Duodenal mucosa (tissue), 2 donors: ENCODE measurements around the gene GPX6.
"Not testable (repeated sequence)": the region's sequence is repeated elsewhere in the genome, so short reads cannot be mapped to it uniquely, and the experiment has no call there.

Experiments
- H3K27ac ChIP-seq: one replicate; pipeline ENCODE4 v1.7.0; 2013; ENCODE audit warnings: low read depth, low read length
- H3K27me3 ChIP-seq, 2 donors: one replicate each; pipeline ENCODE4 v1.7.0; 2013; ENCODE audit warnings: low read length in 2 of 2, control low read depth in 1 of 2; ENCODE audit not compliant: insufficient read depth in 2 of 2, control insufficient read depth in 1 of 2
- H3K36me3 ChIP-seq, 2 donors: one replicate each; pipeline ENCODE4 v1.7.0; 2013; ENCODE audit warnings: low read length in 2 of 2, control low read depth in 1 of 2; ENCODE audit not compliant: insufficient read depth in 2 of 2, control insufficient read depth in 1 of 2
- H3K4me1 ChIP-seq, 2 donors: one replicate each; pipeline ENCODE4 v1.7.0; 2013; ENCODE audit warnings: low read length in 2 of 2, control low read depth in 1 of 2; ENCODE audit not compliant: insufficient read depth in 2 of 2, control insufficient read depth in 1 of 2
- H3K4me3 ChIP-seq, 2 donors: one replicate each; pipeline ENCODE4 v1.7.0; 2013; ENCODE audit warnings: low read length in 2 of 2, low read depth in 1 of 2
- H3K9ac ChIP-seq, 2 donors: one replicate each; pipeline ENCODE4 v1.7.0; 2013; ENCODE audit warnings: low read length in 2 of 2, low read depth in 1 of 2
- H3K9me3 ChIP-seq, 2 donors: one replicate each; pipeline ENCODE4 v1.7.0; 2013; ENCODE audit warnings: low read length in 2 of 2, control low read depth in 1 of 2; ENCODE audit not compliant: control insufficient read depth in 1 of 2

The GPX6 gene

GRCh38 chr6:28486533-28486932 lies 29.1 kb downstream of the GPX6 start:
- no peak overlapping the region for H3K9ac ChIP-seq
- peaks cover 6 to 23% of the 10 kb centered on the region in 2 donors for H3K27me3 ChIP-seq

GRCh38 chr6:28485482-28485881 lies 30.1 kb downstream of the GPX6 start:
- no peaks in the 10 kb centered on the region for H3K4me1 ChIP-seq
- no peaks in the 10 kb centered on the region for H3K9me3 ChIP-seq
- H3K9ac ChIP-seq, result no peak overlapping the region
- no peak overlapping the region for H3K27ac ChIP-seq
- H3K27me3 ChIP-seq, result peaks cover 6 to 21% of the 10 kb centered on the region in 2 donors
- H3K4me3 ChIP-seq, result no peak overlapping the region
- no peaks in the 10 kb centered on the region for H3K36me3 ChIP-seq

More at GRCh38 chr6:28486533-28486932, 29.1 kb downstream of the GPX6 start:
- no peak overlapping the region for H3K27ac ChIP-seq
- H3K36me3 ChIP-seq, result no peaks in the 10 kb centered on the region
- H3K4me1 ChIP-seq, result no peaks in the 10 kb centered on the region
- H3K4me3 ChIP-seq, result no peak overlapping the region
- H3K9me3 ChIP-seq, result no peaks in the 10 kb centered on the region

GRCh38 chr6:28480253-28480932 lies 35.2 kb downstream of the GPX6 start:
- Histone ChIP-seq H3K9me3 (no peaks in the 10 kb centered on the region), H3K36me3 (no peaks in the 10 kb centered on the region), H3K27me3 (peaks cover 10 to 20% of the 10 kb centered on the region in 2 donors), H3K4me1 (no peaks in the 10 kb centered on the region), H3K9ac (no peak overlapping the region), H3K4me3 (no peak overlapping the region), H3K27ac (no peak overlapping the region)

- no peak overlapping the region for H3K9ac ChIP-seq
- no peak overlapping the region for H3K27ac ChIP-seq
- H3K9me3 ChIP-seq, result no peaks in the 10 kb centered on the region
- H3K36me3 ChIP-seq, result no peaks in the 10 kb centered on the region
- no peaks in the 10 kb centered on the region for H3K4me1 ChIP-seq
- H3K4me3 ChIP-seq, result no peak overlapping the region
- peaks cover 9 to 20% of the 10 kb centered on the region in 2 donors for H3K27me3 ChIP-seq
Observed at GRCh38 chr6:28478518-28478917, 37.1 kb downstream of the GPX6 start.

GRCh38 chr6:28474441-28475219 lies 41.0 kb downstream of the GPX6 start:
- no peaks in the 10 kb centered on the region for H3K36me3 ChIP-seq
- no peak overlapping the region for H3K4me3 ChIP-seq
- H3K27me3 ChIP-seq, result peaks cover 5 to 13% of the 10 kb centered on the region in 2 donors
- no peak overlapping the region for H3K27ac ChIP-seq
- H3K9ac ChIP-seq, result no peak overlapping the region
- H3K9me3 ChIP-seq, result no peaks in the 10 kb centered on the region
- H3K4me1 ChIP-seq, result no peaks in the 10 kb centered on the region

GRCh38 chr6:28469153-28469745 lies 46.3 kb downstream of the GPX6 start:
- not testable (repeated sequence) for H3K9me3 ChIP-seq, H3K9ac ChIP-seq, H3K27me3 ChIP-seq, H3K36me3 ChIP-seq, H3K4me1 ChIP-seq, H3K4me3 ChIP-seq, H3K27ac ChIP-seq

GRCh38 chr6:28468056-28468455 lies 47.5 kb downstream of the GPX6 start:
- no peak overlapping the region for H3K4me3 ChIP-seq
- H3K36me3 ChIP-seq, result no peaks in the 10 kb centered on the region
- no peaks in the 10 kb centered on the region for H3K9me3 ChIP-seq
- no peaks in the 10 kb centered on the region for H3K27me3 ChIP-seq
- no peak overlapping the region for H3K27ac ChIP-seq
- no peaks in the 10 kb centered on the region for H3K4me1 ChIP-seq
- H3K9ac ChIP-seq, result no peak overlapping the region

GRCh38 chr6:28462401-28462800 lies 53.2 kb downstream of the GPX6 start:
- H3K9me3 ChIP-seq, result no peaks in the 10 kb centered on the region
- H3K4me3 ChIP-seq, result no peak overlapping the region
- H3K27me3 ChIP-seq, result no peaks in the 10 kb centered on the region
- no peak overlapping the region for H3K9ac ChIP-seq
- no peaks in the 10 kb centered on the region for H3K4me1 ChIP-seq
- H3K27ac ChIP-seq, result no peak overlapping the region
- H3K36me3 ChIP-seq, result no peaks in the 10 kb centered on the region

GRCh38 chr6:28458568-28458967 lies 57.0 kb downstream of the GPX6 start:
- Histone ChIP-seq H3K4me1 (no peaks in the 10 kb centered on the region), H3K27me3 (peaks cover 2 to 12% of the 10 kb centered on the region in 2 donors), H3K9me3 (no peaks in the 10 kb centered on the region), H3K36me3 (no peaks in the 10 kb centered on the region), H3K9ac (no peak overlapping the region), H3K27ac (no peak overlapping the region), H3K4me3 (no peak overlapping the region)
